WTC11 (cell line): ENCODE measurements around the gene BAIAP3. TPM values are rescaled to one million over a fixed set of nuclear protein-coding genes. Genes with fewer than 3 reads are reported as not detected.

Experiments
- CBFB ChIP-seq: sonication (generic); formaldehyde crosslinking; IDR thresholded peaks from 2 replicates; pipeline ENCODE4 v1.8.1; 2022; ENCODE audit warnings: mild to moderate bottlenecking, low read depth, missing genetic modification reagents
- CTCF ChIP-seq: fragments of 200-600 bp; IDR thresholded peaks from 2 replicates; pipeline ENCODE4 v1.8.0; 2022; ENCODE audit warnings: antibody characterized with exemption
- E2F5 ChIP-seq: sonication (generic); formaldehyde crosslinking; IDR thresholded peaks from 2 replicates; pipeline ENCODE4 v1.8.1; 2022; ENCODE audit warnings: mild to moderate bottlenecking, moderate library complexity, missing genetic modification reagents
- FOXJ3 ChIP-seq: sonication (generic); formaldehyde crosslinking; IDR thresholded peaks from 2 replicates; pipeline ENCODE4 v1.9.0; 2021; ENCODE audit warnings: missing genetic modification reagents, mild to moderate bottlenecking, borderline replicate concordance
- FOXK1 ChIP-seq: sonication (generic); formaldehyde crosslinking; IDR thresholded peaks from 2 replicates; pipeline ENCODE4 v1.8.0; 2022; ENCODE audit warnings: mild to moderate bottlenecking, moderate library complexity, missing genetic modification reagents
- GRHL2 ChIP-seq: fragments of 250-450 bp; sonication (Bioruptor Pico); IDR thresholded peaks from 2 replicates; pipeline ENCODE4 v1.8.0; 2022; ENCODE audit warnings: mild to moderate bottlenecking, moderate library complexity; ENCODE audit not compliant: insufficient replicate concordance, severe bottlenecking
- GTF2I ChIP-seq: fragments of 250-450 bp; sonication (Bioruptor Pico); conservative IDR thresholded peaks from 2 replicates; pipeline ENCODE4 v1.4.0; 2021; ENCODE audit warnings: mild to moderate bottlenecking
- KAT7 ChIP-seq: sonication (generic); formaldehyde crosslinking; IDR thresholded peaks from 2 replicates; pipeline ENCODE4 v1.8.1; 2023; ENCODE audit warnings: missing genetic modification reagents, mild to moderate bottlenecking, borderline replicate concordance
- OVOL2 ChIP-seq: fragments of 250-450 bp; sonication (Bioruptor Pico); IDR thresholded peaks from 2 replicates; pipeline ENCODE4 v1.9.0; 2021; ENCODE audit warnings: mild to moderate bottlenecking, borderline replicate concordance
- SMAD3 ChIP-seq: sonication (generic); formaldehyde crosslinking; IDR thresholded peaks from 2 replicates; pipeline ENCODE4 v1.8.0; 2022; ENCODE audit warnings: missing genetic modification reagents, mild to moderate bottlenecking, borderline replicate concordance
- SMAD4 ChIP-seq: sonication (generic); formaldehyde crosslinking; IDR thresholded peaks from 2 replicates; pipeline ENCODE4 v1.8.0; 2022; ENCODE audit warnings: mild to moderate bottlenecking, missing genetic modification reagents
- ZNF425 ChIP-seq: fragments of 250-450 bp; sonication (Bioruptor Pico); conservative IDR thresholded peaks from 2 replicates; pipeline ENCODE4 v1.9.0; 2021; ENCODE audit warnings: mild to moderate bottlenecking
- total RNA-seq: library from RNA; stranded (reverse); gene quantifications from 3 replicates; pipeline ENCODE4 v1.2.3, GENCODE V29; 2021
- TF ChIP-seq, protein P1 (sequence below): fragments of 250-450 bp; sonication (Bioruptor Pico); IDR thresholded peaks from 2 replicates; pipeline ENCODE4 v1.9.0; 2021; ENCODE audit warnings: mild to moderate bottlenecking
- TF ChIP-seq, protein P2 (sequence below): sonication (generic); formaldehyde crosslinking; IDR thresholded peaks from 2 replicates; pipeline ENCODE4 v1.8.0; 2023; ENCODE audit warnings: missing genetic modification reagents, mild to moderate bottlenecking, borderline replicate concordance
- TF ChIP-seq, protein P3 (sequence below): sonication (generic); formaldehyde crosslinking; IDR thresholded peaks from 2 replicates; pipeline ENCODE4 v1.8.1; 2022; ENCODE audit warnings: low read depth, missing genetic modification reagents, borderline replicate concordance
- TF ChIP-seq, protein P4 (sequence below): sonication (generic); formaldehyde crosslinking; IDR thresholded peaks from 2 replicates; pipeline ENCODE4 v1.8.1; 2023; ENCODE audit warnings: mild to moderate bottlenecking, missing genetic modification reagents, borderline replicate concordance

The BAIAP3 gene
- total RNA-seq, 1 experiment from 2014 or later: 18.8 TPM

DNA sequence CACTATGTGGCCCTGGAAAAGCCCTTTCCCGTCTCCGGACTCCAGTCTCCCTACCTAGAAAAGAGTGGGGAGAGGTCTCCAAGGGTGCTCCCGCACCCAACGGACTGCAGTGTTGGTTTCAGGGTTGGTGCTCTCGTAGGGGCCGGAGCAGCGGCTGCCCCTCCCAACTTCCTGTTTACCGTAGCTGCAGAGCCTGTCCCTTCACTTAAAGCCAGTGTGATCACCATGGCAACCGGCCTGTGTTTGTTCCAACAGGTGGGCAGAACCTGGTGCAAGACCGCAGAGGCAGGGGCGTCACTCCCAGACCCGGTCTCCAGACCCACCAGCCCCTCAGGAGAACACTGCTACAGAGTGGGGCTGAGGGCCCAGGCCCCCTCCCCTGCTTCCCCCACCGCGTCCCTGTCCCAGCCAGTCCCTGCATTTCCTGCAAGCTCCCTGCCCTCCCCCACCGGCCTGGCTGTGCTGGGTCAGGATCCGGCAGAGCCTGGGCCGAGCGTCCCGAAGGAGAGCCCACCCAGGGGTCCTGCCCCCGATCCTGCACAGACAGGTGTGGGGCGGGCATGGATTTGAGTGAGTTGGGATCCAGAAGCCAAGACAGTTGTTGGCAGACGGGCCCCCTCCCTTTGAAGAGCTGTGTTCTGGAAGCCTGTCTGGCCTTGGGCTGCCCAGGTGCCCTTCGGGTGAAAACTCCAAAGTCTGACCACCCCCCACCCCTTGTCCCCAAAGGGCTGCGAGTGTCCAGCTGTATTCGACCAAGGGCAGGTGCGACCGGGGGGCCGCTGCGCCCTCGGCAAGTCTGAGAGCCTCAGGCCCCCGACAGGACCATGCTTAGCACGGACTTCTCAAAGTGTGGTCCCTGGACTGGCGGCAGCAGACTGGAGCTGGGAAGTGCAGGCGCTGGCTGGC, 1.5 kb upstream of the BAIAP3 start (continued):
- TF ChIP-seq, protein P1, sequence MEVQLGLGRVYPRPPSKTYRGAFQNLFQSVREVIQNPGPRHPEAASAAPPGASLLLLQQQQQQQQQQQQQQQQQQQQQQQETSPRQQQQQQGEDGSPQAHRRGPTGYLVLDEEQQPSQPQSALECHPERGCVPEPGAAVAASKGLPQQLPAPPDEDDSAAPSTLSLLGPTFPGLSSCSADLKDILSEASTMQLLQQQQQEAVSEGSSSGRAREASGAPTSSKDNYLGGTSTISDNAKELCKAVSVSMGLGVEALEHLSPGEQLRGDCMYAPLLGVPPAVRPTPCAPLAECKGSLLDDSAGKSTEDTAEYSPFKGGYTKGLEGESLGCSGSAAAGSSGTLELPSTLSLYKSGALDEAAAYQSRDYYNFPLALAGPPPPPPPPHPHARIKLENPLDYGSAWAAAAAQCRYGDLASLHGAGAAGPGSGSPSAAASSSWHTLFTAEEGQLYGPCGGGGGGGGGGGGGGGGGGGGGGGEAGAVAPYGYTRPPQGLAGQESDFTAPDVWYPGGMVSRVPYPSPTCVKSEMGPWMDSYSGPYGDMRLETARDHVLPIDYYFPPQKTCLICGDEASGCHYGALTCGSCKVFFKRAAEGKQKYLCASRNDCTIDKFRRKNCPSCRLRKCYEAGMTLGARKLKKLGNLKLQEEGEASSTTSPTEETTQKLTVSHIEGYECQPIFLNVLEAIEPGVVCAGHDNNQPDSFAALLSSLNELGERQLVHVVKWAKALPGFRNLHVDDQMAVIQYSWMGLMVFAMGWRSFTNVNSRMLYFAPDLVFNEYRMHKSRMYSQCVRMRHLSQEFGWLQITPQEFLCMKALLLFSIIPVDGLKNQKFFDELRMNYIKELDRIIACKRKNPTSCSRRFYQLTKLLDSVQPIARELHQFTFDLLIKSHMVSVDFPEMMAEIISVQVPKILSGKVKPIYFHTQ (CRISPR knock-in tag): no peak
- TF ChIP-seq SMAD4 (CRISPR knock-in tag) (no peak), FOXJ3 (CRISPR knock-in tag) (no peak), GTF2I (CRISPR knock-in tag) (no peak), OVOL2 (no peak), FOXK1 (peak; percentile 89), CTCF (no peak), E2F5 (CRISPR knock-in tag) (no peak), ZNF425 (CRISPR knock-in tag) (no peak), CBFB (no peak), GRHL2 (no peak), SMAD3 (CRISPR knock-in tag) (no peak), KAT7 (CRISPR knock-in tag) (no peak)
- TF ChIP-seq, protein P2, sequence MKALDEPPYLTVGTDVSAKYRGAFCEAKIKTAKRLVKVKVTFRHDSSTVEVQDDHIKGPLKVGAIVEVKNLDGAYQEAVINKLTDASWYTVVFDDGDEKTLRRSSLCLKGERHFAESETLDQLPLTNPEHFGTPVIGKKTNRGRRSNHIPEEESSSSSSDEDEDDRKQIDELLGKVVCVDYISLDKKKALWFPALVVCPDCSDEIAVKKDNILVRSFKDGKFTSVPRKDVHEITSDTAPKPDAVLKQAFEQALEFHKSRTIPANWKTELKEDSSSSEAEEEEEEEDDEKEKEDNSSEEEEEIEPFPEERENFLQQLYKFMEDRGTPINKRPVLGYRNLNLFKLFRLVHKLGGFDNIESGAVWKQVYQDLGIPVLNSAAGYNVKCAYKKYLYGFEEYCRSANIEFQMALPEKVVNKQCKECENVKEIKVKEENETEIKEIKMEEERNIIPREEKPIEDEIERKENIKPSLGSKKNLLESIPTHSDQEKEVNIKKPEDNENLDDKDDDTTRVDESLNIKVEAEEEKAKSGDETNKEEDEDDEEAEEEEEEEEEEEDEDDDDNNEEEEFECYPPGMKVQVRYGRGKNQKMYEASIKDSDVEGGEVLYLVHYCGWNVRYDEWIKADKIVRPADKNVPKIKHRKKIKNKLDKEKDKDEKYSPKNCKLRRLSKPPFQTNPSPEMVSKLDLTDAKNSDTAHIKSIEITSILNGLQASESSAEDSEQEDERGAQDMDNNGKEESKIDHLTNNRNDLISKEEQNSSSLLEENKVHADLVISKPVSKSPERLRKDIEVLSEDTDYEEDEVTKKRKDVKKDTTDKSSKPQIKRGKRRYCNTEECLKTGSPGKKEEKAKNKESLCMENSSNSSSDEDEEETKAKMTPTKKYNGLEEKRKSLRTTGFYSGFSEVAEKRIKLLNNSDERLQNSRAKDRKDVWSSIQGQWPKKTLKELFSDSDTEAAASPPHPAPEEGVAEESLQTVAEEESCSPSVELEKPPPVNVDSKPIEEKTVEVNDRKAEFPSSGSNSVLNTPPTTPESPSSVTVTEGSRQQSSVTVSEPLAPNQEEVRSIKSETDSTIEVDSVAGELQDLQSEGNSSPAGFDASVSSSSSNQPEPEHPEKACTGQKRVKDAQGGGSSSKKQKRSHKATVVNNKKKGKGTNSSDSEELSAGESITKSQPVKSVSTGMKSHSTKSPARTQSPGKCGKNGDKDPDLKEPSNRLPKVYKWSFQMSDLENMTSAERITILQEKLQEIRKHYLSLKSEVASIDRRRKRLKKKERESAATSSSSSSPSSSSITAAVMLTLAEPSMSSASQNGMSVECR (CRISPR knock-in tag): peak; percentile 56; the same call in 1 of the 2 replicates
- TF ChIP-seq, protein P3, sequence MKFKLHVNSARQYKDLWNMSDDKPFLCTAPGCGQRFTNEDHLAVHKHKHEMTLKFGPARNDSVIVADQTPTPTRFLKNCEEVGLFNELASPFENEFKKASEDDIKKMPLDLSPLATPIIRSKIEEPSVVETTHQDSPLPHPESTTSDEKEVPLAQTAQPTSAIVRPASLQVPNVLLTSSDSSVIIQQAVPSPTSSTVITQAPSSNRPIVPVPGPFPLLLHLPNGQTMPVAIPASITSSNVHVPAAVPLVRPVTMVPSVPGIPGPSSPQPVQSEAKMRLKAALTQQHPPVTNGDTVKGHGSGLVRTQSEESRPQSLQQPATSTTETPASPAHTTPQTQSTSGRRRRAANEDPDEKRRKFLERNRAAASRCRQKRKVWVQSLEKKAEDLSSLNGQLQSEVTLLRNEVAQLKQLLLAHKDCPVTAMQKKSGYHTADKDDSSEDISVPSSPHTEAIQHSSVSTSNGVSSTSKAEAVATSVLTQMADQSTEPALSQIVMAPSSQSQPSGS: no peak
- TF ChIP-seq, protein P4, sequence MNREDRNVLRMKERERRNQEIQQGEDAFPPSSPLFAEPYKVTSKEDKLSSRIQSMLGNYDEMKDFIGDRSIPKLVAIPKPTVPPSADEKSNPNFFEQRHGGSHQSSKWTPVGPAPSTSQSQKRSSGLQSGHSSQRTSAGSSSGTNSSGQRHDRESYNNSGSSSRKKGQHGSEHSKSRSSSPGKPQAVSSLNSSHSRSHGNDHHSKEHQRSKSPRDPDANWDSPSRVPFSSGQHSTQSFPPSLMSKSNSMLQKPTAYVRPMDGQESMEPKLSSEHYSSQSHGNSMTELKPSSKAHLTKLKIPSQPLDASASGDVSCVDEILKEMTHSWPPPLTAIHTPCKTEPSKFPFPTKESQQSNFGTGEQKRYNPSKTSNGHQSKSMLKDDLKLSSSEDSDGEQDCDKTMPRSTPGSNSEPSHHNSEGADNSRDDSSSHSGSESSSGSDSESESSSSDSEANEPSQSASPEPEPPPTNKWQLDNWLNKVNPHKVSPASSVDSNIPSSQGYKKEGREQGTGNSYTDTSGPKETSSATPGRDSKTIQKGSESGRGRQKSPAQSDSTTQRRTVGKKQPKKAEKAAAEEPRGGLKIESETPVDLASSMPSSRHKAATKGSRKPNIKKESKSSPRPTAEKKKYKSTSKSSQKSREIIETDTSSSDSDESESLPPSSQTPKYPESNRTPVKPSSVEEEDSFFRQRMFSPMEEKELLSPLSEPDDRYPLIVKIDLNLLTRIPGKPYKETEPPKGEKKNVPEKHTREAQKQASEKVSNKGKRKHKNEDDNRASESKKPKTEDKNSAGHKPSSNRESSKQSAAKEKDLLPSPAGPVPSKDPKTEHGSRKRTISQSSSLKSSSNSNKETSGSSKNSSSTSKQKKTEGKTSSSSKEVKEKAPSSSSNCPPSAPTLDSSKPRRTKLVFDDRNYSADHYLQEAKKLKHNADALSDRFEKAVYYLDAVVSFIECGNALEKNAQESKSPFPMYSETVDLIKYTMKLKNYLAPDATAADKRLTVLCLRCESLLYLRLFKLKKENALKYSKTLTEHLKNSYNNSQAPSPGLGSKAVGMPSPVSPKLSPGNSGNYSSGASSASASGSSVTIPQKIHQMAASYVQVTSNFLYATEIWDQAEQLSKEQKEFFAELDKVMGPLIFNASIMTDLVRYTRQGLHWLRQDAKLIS (CRISPR knock-in tag): no peak
